ENCODE data around the gene KSR1.

DNA sequence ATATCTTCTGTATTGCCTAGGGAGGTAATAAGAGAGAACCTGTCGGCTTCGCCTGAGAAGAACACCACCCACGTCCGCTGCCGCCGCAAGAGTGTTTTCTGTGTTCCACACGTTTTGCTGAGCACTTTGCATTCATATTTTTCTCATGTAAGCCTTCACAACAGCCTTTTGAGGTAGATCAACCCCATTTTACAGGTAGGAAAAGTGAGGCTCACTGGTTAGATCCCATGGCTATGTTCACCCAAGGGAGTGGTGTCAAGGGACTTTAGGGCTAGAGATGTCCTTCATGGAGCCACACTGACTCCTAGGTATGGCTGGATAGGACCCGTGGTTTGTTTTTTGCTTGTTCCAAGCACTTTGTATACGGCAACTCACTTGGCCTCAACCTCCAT lies 87.7 kb downstream of the KSR1 start:
- TF ChIP-seq, protein P1, sequence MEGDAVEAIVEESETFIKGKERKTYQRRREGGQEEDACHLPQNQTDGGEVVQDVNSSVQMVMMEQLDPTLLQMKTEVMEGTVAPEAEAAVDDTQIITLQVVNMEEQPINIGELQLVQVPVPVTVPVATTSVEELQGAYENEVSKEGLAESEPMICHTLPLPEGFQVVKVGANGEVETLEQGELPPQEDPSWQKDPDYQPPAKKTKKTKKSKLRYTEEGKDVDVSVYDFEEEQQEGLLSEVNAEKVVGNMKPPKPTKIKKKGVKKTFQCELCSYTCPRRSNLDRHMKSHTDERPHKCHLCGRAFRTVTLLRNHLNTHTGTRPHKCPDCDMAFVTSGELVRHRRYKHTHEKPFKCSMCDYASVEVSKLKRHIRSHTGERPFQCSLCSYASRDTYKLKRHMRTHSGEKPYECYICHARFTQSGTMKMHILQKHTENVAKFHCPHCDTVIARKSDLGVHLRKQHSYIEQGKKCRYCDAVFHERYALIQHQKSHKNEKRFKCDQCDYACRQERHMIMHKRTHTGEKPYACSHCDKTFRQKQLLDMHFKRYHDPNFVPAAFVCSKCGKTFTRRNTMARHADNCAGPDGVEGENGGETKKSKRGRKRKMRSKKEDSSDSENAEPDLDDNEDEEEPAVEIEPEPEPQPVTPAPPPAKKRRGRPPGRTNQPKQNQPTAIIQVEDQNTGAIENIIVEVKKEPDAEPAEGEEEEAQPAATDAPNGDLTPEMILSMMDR (IDR thresholded peaks at IDR 0.05; ENCODE audit: poor library complexity, severe bottlenecking): no peak
- TF ChIP-seq RAD21 (conservative IDR thresholded peaks at IDR 0.05): no peak
- TF ChIP-seq MXI1 (conservative IDR thresholded peaks at IDR 0.05; ENCODE audit: poor library complexity, severe bottlenecking): no peak
- no peak for TF ChIP-seq TAF1 (IDR thresholded peaks at IDR 0.05; ENCODE audit: low read depth)
